HG03159 (cell line): Measurements from ENCODE around the gene TPM1.

Source experiments
- ATAC-seq: cut with Tn5 transposase; IDR thresholded peaks from one replicate; pipeline ENCODE4 v1.9.1; 2021; ENCODE audit warnings: mild to moderate bottlenecking, moderate library complexity; ENCODE audit not compliant: unreplicated experiment

TPM1 gene

GRCh38 chr15:63015618-63016017 is 26.9 kb upstream of the TPM1 start:
- no peak for ATAC-seq

DNA sequence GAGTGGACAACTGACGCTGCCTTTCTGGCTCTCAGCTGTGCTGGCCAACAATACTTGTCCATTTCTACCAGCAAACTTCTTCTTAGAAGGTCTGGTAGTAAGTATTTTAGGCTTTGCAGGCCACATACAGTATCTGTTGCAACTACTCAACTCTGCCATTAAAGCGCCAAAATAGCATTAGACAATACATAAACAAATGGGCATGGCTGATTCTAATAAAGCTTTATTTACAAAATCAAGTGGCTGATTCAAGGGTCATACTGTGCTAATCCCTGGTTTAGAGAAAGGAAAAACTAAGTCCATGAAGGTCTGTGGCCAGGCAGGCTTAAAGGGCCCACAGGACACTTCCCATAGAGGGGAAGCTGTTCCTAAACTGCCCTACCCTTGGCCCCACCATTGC is 26.3 kb upstream of the TPM1 start:
- no peak for ATAC-seq

GRCh38 chr15:63018639-63019038 is 23.9 kb upstream of the TPM1 start:
- no peak for ATAC-seq

DNA sequence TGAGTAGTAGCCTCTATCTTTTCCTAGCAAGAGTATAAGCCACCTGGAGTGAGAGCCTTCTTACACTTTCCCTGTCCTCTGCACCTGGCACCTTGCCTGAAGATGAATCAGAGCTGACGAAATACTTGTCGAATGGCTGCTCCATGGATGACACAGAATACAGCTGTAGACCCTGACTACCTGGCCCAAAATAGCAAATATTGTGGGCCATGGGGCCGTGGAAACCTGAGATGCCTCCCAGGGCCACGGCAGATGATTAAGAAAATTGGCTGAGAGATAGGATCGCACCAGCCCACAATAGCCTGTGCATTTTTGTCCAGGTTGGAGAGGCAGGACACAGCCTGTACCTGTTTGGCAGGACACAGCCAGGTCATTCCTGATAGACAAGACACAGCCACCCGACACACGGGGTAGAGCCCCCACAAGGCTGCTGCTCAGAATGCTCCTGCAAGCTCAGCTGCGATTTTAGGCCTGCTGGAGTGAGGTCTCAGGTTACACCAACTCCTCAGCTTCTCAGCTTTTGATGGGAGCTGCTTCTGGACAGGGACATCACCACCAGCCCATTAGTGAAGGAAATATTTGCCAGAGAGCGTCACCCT is 22.9 kb upstream of the TPM1 start:
- ATAC-seq = no peak

GRCh38 chr15:63020128-63020527 is 22.4 kb upstream of the TPM1 start:
- ATAC-seq = no peak

DNA sequence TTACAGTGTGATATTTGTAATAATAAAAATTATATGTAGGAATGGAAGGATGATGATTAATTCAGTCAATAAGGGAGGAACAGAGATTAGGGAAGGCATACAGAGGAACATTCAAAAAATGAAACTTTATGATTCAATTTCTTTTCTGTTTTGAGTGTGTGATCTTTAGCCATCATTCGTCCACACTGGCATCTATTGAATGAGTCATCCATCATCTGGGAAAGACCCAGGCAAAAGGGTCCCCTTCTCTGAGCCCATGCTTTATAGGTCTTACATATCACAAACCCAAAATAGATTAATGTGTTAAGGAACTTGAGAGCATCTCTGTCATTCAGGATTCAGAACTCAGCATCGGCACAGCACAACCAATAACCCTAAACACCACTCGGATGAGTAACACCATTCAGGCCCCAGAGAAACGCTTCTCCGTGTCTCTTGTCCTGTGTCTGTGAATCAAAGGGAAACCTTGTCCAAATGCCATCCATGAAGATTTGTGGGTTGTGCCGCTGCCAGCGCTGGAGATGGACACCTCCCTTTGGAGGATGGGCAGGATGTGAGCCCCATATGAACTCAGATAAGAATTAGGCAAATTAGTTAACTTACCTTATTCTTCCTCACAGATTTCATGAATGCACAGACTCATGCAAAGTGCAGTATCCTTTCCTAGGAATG is 21.7 kb upstream of the TPM1 start:
- no peak for ATAC-seq

GRCh38 chr15:63022181-63022580 is 20.4 kb upstream of the TPM1 start:
- ATAC-seq = no peak

DNA sequence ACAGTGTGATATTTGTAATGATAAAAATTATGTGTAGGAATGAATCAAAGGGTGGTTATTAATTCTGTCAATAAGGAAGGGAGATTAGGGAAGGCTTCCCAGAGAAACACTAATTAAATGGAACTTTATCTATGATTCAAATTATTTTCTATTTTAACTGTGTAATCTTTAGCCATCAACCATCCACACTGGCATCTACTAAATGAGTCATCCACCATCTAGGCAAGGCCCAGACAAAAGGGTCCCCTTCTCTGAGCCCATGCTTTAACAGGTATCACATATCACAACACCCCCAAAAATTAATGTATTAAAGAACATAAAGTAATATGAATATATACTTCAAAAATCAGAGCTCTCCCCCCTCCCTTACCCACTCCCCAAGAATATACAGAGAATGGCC is 19.9 kb upstream of the TPM1 start:
- no peak for ATAC-seq

DNA sequence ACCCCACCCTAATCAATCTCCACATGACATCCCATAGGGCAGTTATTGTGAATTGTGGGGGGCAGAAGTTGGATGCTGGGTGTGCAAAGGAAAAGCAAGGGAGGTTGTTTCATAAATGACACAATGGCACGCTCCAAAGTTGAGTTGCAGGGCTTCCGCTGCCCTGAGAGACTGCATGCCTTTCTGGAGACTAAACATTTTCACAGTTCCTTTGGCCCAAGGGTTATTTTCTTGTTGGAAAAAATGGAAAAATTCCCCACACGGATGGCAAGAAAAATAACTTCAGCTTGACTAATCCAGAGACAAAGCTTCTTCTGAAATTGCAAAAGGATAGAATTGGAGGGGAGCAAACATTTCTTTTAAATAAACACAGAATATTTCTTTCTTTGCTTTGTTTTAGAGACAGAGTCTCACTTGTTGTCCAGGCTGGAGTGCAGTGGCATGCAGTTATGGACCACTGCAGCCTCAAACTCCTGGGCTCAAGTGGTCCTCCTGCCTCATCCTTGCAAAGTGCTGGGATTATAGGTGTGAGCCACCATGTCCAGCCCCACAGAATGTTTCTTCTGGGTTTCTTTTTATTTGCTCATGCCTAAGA is 19.1 kb upstream of the TPM1 start:
- no peak for ATAC-seq

DNA sequence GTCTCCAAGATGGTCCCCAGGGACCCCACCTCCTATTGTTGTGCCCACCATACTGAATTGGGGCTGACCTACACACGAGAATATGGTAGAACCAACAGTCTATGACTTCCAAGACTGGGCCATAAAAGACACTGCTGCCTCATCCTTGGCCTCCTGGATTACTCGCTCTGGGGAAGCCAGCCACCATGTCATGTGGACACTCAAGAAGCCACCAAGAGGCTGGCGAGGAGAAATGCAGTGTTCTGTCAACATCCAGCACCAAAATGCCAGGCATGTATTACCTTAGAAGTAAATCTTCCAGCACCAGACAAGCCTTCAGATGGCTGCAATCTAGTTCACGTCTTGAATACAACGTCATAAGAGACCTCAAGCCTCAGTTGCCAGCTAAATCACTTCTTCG is 17.1 kb upstream of the TPM1 start:
- ATAC-seq = no peak

- no peak for ATAC-seq
Measured at GRCh38 chr15:63027646-63028045, 14.9 kb upstream of the TPM1 start.

GRCh38 chr15:63028442-63029110 is 14.0 kb upstream of the TPM1 start:
- ATAC-seq = no peak

GRCh38 chr15:63029676-63030075 is 12.9 kb upstream of the TPM1 start:
- no peak for ATAC-seq

- ATAC-seq = no peak
Measured at GRCh38 chr15:63030101-63030551, 12.4 kb upstream of the TPM1 start.

DNA sequence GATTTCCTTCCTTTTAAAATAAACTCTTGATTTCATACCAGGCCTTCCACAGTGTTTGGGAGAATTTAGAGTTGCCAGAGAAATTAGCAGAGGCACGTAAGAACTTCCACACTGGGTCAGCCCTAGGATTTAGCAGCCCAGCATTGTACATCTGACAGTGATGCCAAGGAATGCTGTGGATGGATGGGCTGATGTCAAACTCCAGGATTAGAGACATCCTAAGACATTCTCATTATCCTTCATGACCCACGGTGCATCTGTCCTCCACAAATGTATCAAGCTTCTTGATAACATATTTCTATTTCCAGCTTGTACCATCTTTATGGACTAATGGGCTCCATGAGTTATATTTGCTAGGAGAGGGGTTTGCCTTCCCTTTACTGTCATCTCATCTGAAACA is 8.0 kb upstream of the TPM1 start:
- no peak for ATAC-seq

- ATAC-seq = no peak
Measured at GRCh38 chr15:63035253-63035652, 7.3 kb upstream of the TPM1 start.

DNA sequence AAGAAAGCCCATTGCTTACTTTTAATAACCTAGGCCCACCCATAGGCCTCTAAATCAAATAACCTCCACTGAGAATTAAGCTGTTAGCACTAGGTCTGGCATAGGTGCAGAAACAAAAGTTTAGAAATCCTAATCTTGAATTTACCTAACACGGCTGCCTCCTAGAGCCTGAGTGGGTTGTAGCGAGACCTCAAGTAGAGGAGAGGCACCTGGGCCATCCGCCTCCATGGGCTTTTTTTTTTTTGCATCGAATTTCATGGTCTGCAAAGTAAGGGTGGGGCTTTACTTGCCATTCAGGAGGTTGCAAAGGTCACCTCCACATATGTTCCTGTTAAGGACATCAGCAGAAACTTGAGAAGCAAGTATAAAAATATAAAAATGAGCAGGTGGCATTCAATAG is 6.6 kb upstream of the TPM1 start:
- ATAC-seq = no peak

DNA sequence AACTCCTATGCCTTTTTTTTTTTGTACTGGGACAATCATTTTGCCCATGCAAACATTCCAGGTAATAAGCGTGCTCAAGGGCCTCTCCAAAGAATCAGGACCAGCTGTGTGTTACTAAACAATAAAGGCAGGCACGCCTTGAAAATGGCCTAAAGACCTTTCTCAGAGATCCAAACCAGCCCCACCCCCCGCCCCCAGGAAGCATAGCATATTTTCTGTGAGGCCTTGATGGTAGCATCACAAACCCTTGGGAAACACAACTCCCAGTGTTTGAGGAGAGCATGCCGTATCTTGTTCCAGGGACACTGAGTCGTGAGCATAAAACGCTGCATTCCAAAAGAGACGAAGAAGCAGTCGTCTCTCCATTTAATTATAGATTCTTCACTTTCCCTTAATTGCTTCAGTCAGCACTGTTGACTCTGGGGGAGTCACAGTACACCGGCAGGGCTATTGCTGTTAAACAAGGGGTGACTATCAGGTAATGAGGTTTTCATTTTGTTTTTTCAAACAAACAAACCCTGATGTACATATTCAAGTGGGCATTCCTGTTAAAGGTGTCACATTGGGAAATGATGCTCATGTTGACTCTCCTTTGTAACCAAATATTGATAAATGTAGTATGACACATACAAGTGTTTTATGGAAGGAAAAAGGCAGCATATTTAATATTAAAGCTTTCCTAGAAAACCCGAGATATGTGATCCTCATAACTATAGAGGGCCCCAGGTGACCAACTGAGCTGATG is 4.4 kb upstream of the TPM1 start:
- ATAC-seq = no peak

GRCh38 chr15:63038926-63039673 is 3.4 kb upstream of the TPM1 start:
- no peak for ATAC-seq

- ATAC-seq = no peak
Measured at GRCh38 chr15:63039811-63040210, 2.7 kb upstream of the TPM1 start.

DNA sequence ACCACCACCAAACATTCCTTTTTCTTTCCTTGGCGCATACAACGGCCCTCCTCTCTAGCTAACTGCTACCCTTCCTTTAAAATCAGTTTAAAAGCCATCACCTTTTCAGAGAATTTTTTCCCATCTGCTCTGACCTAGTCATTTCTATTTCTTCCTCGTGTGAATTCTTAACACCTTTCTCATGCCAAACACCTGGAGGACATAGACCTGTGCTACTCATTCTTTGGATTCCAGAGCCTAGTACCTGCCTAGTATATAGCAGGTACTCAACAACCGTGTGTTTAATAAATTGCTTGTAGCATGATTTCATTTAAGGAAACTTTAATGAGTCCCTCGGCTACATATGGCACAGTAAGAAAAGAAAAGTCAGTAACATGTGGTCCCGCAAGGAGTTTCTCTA is 2.0 kb upstream of the TPM1 start:
- ATAC-seq = no peak
